ENCODE data around the gene UBE2V1. TPM values are rescaled to one million over a fixed set of nuclear protein-coding genes. Genes with fewer than 3 reads are reported as not detected.
A peak's percentile ranks its signal among the peaks of the same experiment; 100 is the strongest.

UBE2V1 gene
- total RNA-seq, 2 experiments from 2014 or later: 57.3 to 143 TPM

- H3K4me2 ChIP-seq (ENCODE audit: low read length): peak overlapping the region; percentile 79
- CTCF ChIA-PET (ENCODE audit: unreplicated experiment): interaction anchor here (0.5 to 1.0 kb wide), 3 partner anchors 25 to 62 kb away, joined by 3 to 4 read pairs (median 3); no protein-coding TSS in a partner anchor
- H2AFZ ChIP-seq (ENCODE audit: low read length): peak overlapping the region; percentile 48; the same call in 1 of the 2 replicates
Observed at GRCh38 chr20:50040432-50041245, 72.3 kb downstream of the UBE2V1 start.

GRCh38 chr20:50039706-50040431, 73.1 kb downstream of the UBE2V1 start:
- POLR2A ChIA-PET: interaction anchor here (1.1 to 3.0 kb wide), 2 partner anchors 27 to 40 kb away, joined by 3 to 11 read pairs; no protein-coding TSS in a partner anchor
- H3K36me3 ChIP-seq (ENCODE audit: insufficient read depth, low read length): no peaks in the 10 kb centered on the region
- no peaks in the 10 kb centered on the region for H3K9me3 ChIP-seq (ENCODE audit: low read length)
- H3K4me1 ChIP-seq (ENCODE audit: insufficient read depth, low read length, poor library complexity, severe bottlenecking): peaks cover 36% of the 10 kb centered on the region
- no peaks in the 10 kb centered on the region for H3K79me2 ChIP-seq (ENCODE audit: insufficient read depth, low read depth, low read length)
- no peak for TF ChIP-seq CTCF (conservative IDR thresholded peaks at IDR 0.05; ENCODE audit: low read length)
- TF ChIP-seq EZH2phosphoT487 (IDR thresholded peaks at IDR 0.05; ENCODE audit: borderline replicate concordance, low read depth, low read length): no peak
- H3K4me3 ChIP-seq (ENCODE audit: low read depth, low read length, poor library complexity, severe bottlenecking): peak overlapping the region; percentile 69
- H3K9me2 ChIP-seq (ENCODE audit: insufficient read depth, low read length): no peaks in the 10 kb centered on the region
- peak overlapping the region; percentile 88 for H3K27ac ChIP-seq (ENCODE audit: low read depth, low read length, poor library complexity, severe bottlenecking)
- H3K4me2 ChIP-seq (ENCODE audit: low read length): peak overlapping the region; percentile 79
- DNase-seq (ENCODE audit: low spot score): no peak
- BruUV-seq (replicated peaks): no TSS peak
- intact Hi-C loops (cut with micrococcal nuclease; ENCODE audit: unreplicated experiment): loop anchor here (2.0 kb wide), 1 partner anchor 31 kb away; no protein-coding TSS in a partner anchor
- H2AFZ ChIP-seq (ENCODE audit: low read length): no peak overlapping the region
- no peaks in the 10 kb centered on the region for H4K20me1 ChIP-seq (ENCODE audit: insufficient read depth, low read length)
- CTCF ChIA-PET (ENCODE audit: unreplicated experiment): interaction anchor here (0.5 kb wide), 1 partner anchor 32 kb away, joined by 3 read pairs; no protein-coding TSS in a partner anchor

More at GRCh38 chr20:50040432-50041245, 72.3 kb downstream of the UBE2V1 start:
- Histone ChIP-seq H3K4me3 (ENCODE audit: low read depth, low read length, poor library complexity, severe bottlenecking) (peak overlapping the region; percentile 69), H4K20me1 (ENCODE audit: insufficient read depth, low read length) (no peaks in the 10 kb centered on the region), H3K4me1 (ENCODE audit: insufficient read depth, low read length, poor library complexity, severe bottlenecking) (peaks cover 36% of the 10 kb centered on the region), H3K9me2 (ENCODE audit: insufficient read depth, low read length) (no peaks in the 10 kb centered on the region), H3K36me3 (ENCODE audit: insufficient read depth, low read length) (no peaks in the 10 kb centered on the region), H3K9me3 (ENCODE audit: low read length) (no peaks in the 10 kb centered on the region), H3K27ac (ENCODE audit: low read depth, low read length, poor library complexity, severe bottlenecking) (peak overlapping the region; percentile 88), H3K79me2 (ENCODE audit: insufficient read depth, low read depth, low read length) (no peaks in the 10 kb centered on the region)
- no peak for DNase-seq (ENCODE audit: low spot score)
- TF ChIP-seq EZH2phosphoT487 (IDR thresholded peaks at IDR 0.05; ENCODE audit: borderline replicate concordance, low read depth, low read length) (no peak), CTCF (conservative IDR thresholded peaks at IDR 0.05; ENCODE audit: low read length) (no peak)
- intact Hi-C loops (cut with micrococcal nuclease; ENCODE audit: unreplicated experiment): loop anchor here (2.0 kb wide), 1 partner anchor 30 kb away; no protein-coding TSS in a partner anchor
- POLR2A ChIA-PET: interaction anchor here (1.0 to 3.0 kb wide), 5 partner anchors 9 to 41 kb away, joined by 3 to 11 read pairs (median 4); no protein-coding TSS in a partner anchor
- no TSS peak for BruUV-seq (replicated peaks)
